HG03354 (cell line): ENCODE results near the gene BEAN1.

Source experiments
- ATAC-seq: cut with Tn5 transposase; IDR thresholded peaks from one replicate; pipeline ENCODE4 v1.9.1; 2021; ENCODE audit warnings: mild to moderate bottlenecking; ENCODE audit not compliant: unreplicated experiment, poor library complexity, severe bottlenecking

The BEAN1 gene

DNA sequence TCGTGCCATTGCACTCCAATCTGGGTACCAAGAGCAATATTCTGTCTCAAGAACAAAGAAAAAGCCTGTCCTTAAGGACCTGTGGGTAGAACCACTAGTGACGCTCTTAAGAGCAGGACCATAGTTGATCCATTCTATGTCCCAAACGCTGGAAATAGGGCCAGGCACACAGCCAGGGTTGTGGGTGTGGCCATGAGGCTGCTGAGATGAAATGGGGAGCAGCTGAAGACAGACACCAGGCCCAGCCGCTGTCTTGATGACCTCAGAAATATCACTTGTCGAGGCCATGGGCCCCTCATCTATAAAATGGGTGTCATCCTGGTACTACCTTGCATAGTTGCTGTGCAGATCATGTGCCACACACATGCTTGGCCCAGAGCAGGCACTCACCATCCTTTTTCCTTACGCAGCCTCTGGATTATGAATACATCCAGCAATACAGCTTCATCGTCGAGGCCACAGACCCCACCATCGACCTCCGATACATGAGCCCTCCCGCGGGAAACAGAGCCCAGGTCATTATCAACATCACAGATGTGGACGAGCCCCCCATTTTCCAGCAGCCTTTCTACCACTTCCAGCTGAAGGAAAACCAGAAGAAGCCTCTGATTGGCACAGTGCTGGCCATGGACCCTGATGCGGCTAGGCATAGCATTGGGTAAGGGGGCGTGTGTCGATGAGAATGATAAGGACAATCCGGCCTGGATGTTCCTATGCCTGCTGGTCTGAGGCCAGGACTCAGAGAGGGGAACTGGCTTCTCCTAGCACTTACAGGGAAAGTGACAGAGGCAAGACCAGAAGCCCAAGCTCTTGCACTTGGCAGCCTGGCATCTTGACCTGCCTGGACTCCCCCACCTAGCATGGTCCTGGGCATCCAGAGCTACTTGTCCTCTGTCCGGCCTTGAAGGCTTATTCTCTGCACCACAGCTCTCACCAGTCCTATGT, 35.1 kb upstream of the BEAN1 start:
- ATAC-seq = no peak

DNA sequence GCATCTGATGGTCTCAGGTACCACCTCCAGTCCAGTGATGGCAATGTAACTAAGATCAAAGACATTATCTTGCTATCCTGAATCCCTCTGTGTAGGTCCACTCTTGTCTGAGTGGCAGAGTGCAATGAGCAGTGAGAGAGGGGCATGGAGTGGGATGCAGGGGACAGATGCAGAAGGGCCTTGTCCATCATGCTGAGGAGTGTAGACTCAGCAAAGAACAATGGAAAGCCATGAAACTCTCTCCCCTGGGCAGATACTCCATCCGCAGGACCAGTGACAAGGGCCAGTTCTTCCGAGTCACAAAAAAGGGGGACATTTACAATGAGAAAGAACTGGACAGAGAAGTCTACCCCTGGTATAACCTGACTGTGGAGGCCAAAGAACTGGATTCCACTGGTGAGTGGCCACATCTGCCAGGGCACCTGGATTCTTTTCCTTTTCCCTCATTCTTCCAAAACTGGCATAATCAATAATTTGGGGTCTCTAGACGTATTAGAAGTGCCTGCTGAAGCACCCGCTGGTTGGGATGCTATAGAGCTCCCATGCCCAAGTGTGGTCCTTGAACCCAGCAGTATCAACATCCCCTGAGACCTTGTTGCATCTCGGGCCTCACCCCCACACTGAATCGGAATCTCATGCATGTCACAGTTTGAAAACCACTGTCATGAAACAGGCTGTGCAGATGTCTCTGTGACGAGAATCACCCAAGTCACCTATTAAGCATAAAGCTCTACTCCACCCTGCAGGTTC, 31.1 kb upstream of the BEAN1 start:
- no peak for ATAC-seq

DNA sequence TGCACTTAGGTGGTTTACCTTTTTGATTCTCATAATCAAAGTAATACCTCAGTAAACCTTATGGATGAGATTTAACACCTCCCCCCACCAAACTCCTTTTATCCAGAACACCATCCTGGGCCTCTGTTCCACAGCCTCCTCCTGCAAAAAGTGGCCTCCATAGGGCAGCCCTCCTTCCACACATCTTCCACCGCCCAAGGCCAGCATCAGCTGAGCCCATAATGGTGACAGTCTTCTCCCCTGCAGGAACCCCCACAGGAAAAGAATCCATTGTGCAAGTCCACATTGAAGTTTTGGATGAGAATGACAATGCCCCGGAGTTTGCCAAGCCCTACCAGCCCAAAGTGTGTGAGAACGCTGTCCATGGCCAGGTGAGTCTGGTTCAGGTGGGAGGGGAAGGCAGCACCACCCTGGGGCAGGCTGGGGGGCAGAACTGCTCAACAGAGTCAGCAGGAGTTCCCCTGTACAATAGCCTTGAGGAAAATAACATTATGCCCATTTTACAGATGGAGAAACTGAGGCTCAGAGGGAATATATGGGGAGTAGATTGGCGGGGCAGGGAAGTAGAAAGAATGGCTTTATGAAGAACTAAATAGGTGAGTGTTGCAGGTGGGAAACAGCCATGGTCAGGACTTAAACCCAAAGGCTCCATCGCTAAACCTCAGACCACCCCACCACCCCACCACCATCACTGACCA, 29.2 kb upstream of the BEAN1 start:
- ATAC-seq = no peak

DNA sequence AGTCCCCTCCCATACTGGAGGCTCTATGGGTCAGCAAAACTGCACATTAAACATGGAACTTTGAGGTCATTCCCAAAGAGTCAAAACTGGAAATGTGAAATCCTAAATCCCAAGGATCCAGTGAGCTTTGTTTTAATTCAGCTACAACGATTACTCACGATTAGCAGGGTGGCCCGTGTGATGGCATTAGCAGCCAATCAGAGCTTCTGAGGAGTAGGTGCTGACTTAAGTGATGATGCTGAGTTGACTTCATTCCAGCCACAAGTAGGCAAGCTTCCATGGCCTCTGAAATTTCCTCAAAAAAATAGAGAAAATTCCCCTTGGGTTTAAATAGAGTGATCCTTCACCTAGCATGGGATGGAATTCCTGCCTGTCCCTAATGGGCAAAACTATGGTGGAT, 28.1 kb upstream of the BEAN1 start:
- no peak for ATAC-seq

DNA sequence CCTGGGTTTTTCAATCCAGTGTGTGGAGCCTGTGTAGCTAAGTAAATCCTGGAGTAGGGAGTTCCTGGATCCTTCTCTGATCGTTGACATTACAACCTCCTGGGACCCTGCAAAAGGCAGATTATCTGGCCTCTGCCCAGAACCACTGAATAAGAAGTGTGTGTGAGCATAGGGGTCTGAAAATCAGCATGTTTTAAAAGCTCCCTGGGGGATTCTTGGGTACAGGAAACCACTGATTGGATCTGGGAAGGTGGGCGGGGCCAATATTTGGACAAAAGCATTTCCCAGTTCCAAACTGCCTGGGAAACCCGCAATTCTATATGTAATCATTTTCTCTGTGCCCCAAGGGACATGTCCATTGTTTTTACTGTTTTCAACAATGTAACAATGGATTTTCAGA, 27.2 kb upstream of the BEAN1 start:
- no peak for ATAC-seq

DNA sequence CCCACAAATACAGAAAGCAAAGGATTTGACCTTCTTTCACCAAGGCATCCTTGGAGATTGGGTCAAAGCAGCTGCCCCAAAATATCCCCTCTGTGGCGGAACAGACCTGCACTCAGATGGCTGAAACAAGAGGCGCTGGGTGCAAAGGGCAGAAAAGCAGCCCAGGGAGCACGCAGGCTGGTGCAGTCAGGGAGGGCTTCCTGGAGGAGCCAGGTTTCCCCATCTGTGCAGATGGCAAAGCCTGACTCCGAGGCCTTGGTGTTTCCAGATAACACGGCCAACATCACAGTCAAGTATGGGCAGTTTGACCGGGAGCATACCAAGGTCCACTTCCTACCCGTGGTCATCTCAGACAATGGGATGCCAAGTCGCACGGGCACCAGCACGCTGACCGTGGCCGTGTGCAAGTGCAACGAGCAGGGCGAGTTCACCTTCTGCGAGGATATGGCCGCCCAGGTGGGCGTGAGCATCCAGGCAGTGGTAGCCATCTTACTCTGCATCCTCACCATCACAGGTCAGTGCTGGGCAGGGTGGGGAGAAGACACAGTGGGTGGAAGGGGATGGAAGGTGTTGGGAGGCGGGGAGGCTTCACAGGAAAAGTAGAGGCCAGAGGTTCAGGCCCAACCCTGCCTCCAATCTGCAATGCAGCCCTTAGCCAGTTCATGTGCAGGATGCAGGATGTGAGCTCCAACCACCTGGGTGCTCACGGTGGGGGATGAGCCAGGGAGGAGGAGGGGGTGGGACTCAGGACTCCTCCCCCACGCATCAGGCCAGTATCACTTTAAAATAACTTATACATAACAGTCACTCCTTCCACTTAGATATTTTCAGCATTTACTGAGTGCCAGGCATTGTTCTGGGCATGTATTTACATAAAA, 26.4 kb upstream of the BEAN1 start:
- ATAC-seq = no peak

DNA sequence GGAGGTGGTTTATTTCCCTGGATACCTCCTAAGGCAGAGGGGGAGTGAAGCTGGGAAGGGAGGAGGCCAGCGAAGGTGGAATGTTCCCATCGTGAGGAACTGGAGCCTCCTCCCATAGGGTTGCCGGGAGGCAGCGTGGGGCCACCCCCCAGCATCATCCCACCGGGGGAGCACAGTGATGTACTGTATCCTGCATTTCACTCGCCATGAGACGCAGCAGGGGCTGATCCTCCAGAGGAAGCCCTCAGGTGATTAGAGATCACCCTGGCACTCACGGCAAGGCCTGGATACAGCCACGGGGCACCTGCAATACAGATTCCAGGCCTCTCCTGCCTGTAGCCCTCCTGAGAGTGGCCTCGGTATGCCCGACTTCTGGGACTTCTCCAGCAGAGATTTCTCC, 25.5 kb upstream of the BEAN1 start:
- ATAC-seq = no peak

DNA sequence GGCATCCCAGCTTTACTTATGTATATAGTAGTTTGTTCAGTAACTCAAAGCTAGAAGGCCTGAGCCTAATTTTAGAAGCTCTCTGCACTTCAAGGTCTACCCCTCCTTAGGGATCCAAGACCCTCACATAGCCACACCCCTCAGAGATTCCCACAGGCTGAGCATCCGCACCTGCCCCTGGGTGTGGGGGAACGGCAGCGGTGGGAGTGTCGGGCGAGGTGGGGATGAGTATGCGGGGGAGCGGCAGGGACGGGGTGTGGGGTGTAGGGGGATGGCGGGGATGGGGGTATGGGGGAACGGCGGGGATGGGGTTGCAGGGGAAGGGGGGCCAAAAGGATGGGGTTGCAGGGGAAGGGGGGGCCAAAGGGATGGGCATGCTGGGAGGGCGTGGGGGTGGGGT, 24.9 kb upstream of the BEAN1 start:
- ATAC-seq = no peak

DNA sequence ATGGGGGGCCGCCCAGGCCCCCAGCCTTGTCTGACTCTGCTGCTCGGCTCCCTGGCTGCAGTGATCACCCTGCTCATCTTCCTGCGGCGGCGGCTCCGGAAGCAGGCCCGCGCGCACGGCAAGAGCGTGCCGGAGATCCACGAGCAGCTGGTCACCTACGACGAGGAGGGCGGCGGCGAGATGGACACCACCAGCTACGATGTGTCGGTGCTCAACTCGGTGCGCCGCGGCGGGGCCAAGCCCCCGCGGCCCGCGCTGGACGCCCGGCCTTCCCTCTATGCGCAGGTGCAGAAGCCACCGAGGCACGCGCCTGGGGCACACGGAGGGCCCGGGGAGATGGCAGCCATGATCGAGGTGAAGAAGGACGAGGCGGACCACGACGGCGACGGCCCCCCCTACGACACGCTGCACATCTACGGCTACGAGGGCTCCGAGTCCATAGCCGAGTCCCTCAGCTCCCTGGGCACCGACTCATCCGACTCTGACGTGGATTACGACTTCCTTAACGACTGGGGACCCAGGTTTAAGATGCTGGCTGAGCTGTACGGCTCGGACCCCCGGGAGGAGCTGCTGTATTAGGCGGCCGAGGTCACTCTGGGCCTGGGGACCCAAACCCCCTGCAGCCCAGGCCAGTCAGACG, 24.4 kb upstream of the BEAN1 start:
- no peak for ATAC-seq

DNA sequence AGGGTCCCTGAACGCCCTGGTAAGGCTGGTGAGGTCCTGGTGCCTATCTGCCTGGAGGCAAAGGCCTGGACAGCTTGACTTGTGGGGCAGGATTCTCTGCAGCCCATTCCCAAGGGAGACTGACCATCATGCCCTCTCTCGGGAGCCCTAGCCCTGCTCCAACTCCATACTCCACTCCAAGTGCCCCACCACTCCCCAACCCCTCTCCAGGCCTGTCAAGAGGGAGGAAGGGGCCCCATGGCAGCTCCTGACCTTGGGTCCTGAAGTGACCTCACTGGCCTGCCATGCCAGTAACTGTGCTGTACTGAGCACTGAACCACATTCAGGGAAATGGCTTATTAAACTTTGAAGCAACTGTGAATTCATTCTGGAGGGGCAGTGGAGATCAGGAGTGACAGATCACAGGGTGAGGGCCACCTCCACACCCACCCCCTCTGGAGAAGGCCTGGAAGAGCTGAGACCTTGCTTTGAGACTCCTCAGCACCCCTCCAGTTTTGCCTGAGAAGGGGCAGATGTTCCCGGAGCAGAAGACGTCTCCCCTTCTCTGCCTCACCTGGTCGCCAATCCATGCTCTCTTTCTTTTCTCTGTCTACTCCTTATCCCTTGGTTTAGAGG, 23.5 kb upstream of the BEAN1 start:
- ATAC-seq = no peak

DNA sequence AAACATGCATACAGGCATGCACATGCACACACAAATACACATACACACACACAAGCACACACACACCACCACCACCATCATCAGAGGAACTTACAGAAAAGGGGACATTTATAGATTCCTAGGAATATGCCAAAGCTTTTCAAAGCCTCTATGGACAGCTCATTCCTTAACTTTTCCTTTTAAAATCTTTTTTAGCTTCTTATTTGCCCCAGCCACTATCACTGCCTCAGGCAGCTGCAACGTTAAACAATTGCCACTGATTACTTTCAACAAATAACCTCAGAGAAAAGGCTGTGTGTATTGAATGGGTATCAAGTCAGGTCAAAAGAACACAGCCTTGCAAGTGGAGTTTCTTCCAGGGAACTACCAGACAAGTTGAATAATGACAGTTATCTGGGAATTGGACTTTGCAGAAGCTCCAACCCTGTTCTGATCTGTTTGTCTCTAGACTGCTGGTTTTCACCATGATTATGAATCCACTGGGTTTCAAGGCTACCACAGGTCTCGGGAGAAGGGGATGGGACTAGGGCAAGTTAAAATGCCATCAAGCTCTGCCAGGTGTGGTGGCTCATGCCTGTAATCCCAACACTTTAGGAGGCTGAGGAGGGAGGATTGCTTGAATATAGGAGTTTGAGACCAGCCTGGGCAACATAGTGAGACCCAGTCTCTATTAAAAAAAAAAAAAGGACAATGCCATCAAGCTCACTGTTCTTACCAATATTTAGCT, 21.9 kb upstream of the BEAN1 start:
- no peak for ATAC-seq

DNA sequence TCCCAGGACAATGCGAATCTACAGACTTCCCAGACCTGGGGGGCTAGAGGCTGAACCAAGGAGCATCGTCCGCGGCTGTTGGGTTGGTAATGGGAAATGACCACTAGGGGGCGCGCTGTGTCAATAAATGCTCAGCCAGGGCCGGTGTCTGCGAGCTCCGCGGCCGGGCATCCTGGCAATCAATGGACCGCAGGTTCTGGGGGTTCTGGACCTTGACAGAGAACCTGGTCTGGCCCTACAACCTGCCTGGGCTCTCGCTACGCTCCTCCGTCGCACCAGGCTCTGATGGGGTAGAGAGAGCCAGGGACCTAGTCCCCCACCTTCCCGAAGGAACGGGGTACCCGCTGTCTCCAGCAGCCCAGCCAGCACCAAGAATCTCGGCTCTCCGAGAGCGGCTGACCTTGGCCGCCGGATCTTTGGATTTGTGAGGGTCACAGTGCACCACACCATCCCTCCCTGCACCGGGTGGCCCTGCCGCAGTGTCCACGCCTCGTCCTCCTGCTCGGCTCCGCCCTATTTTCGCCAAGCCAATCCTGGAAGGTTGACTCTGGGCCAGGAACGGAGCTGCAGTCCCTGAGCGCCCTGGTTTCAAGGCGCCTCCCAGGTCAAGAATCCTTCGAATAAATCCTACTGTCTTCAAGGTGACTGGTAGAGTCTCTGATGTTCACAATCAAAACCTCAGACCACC, 20.4 kb upstream of the BEAN1 start:
- peak; percentile 87 for ATAC-seq

DNA sequence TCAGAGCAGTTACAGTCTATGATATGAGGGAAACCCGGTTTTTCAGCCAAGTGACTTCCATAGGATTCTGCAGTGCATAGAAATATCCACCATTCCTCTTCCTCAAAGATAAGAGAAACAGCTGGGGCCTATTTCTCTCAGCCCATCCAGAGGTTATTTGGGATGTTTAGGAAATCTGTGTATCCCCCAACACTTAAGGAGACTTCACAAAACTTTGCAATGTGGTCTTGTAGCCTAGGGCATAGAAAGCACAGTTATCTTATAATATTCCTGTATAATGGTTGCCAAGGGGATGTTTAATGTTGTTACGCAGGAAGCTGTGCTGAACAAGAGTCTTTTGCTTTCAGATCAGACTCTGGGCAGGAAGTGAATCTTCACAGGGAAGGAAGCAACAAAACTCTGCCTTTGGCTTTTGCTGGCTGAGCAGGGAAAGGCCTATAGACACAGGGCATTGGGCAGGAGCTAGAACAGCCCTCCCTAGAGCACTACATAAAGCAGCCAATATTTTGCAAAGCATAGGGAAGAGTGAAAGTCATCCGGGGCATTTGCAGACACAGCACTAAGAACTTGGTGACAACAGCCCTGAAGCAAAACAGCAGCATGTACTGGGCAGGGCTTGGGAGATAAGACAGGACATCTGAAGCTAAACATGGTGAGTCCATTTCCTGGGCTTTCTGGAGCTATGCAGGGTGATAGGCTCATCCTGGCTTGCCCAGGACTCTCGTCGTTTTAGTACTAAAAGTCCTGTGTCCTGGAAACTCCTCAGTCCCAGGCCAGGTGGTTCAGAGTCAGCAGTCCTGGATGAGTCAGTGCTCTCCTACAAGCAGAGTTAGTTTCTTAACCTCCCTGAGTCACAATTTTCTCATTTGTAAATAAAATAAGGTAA, 18.7 kb upstream of the BEAN1 start:
- ATAC-seq = no peak

DNA sequence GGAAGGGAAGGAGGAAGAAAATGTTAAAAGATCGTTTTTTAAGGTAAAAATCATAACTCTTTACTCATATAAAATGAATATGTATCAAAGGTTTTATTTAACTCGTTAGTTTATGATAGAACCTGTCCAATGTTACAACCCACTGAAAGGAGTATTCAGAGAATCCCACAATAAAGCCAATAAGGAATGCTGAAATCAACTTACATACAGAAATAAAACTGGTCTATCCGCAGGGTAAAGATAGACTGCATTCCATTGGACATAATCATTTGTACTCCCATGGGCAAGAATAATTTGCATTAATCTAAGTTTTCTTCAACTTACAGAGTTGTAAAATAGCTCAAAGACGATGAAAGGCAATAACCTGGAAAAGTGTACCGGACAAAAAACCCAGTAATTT, 17.9 kb upstream of the BEAN1 start:
- ATAC-seq = no peak

DNA sequence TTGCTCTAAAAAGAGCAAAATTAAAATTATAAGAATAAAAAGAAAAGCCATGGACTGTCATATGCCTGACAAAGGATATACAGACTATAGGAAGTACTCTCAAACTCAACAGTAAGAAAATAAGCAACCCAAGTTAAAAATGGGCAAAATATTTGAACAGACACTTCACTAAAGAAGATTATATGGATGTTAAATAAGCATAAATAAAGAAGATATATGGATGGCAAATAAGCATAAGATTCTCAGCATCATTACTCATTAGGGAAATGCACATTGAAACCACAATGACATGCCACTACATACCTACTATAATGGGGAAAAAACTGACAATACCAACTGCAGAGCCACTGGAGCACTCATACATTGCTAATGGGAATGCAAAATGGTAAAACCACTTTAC, 14.9 kb upstream of the BEAN1 start:
- ATAC-seq = no peak

DNA sequence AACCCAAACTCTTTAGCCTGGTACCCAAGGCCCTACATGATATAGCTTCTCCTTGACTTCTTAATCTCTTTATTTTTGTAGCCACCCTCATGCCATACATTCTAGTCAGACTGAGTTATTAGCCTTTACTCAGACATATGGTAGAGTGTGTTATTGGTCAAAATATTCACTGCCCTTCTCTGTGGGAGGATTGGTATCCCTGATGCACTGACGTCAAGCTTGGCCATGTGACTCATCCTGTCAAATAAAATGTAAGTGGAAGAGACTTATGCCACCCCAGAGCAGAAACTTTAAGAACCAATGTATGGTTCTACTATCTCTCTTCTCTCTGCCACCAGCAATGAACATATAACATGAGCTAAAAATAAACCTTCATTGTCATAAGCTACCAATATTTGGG, 12.2 kb upstream of the BEAN1 start:
- no peak for ATAC-seq

DNA sequence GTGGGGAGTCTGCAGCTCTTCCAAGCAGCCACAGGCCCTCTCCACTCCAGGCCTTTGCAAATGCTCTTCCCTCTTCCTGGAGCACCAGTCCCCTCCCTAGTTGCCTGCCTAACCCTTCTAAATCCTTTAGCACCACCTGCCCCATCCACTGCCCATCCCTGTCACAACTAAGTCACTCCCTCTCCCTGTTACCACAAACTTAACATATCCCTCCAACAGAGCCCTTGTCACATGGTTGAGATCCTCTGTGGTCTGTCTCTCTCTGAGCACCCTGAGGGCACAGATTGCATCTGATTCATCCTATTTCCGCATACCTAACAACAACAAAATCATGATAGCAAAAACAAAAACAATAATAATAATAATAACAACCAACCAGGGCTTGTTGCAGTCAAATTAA, 11.0 kb upstream of the BEAN1 start:
- ATAC-seq = no peak
